GM18867 (cell line): Measurements from ENCODE around the gene CTAGE4.
"Not testable (repeated sequence)": the region's sequence is repeated elsewhere in the genome, so short reads cannot be mapped to it uniquely, and the experiment has no call there.

Experiments
- ATAC-seq: cut with Tn5 transposase; IDR thresholded peaks from one replicate; pipeline ENCODE4 v1.9.1; 2021; ENCODE audit warnings: mild to moderate bottlenecking, moderate library complexity; ENCODE audit not compliant: unreplicated experiment

Gene CTAGE4

GRCh38 chr7:144217200-144217599 lies 33.9 kb downstream of the CTAGE4 start:
- ATAC-seq: not testable (repeated sequence)

- not testable (repeated sequence) for ATAC-seq
Observed at GRCh38 chr7:144218581-144218980, 35.3 kb downstream of the CTAGE4 start.

- peak; percentile 52 for ATAC-seq
Observed at GRCh38 chr7:144219149-144219548, 35.9 kb downstream of the CTAGE4 start.

DNA sequence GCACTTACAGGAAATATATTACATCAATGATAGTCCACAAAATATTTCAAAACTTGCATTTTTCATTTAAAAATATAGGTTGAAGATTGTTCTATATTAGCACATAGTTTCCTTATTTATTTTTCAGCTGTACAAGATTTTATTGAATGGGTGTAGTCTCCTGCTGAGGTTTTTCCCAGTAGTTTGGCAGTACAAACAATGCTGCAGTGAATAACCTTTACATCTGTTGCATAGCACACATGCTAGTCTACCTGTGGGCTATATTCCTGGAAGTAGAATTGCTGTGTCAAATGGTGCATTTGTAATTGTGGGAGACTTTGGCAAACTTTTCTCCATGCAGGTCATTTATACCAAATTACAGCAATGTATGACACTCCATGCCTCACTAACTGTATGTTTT lies 37.3 kb downstream of the CTAGE4 start:
- ATAC-seq: not testable (repeated sequence)

GRCh38 chr7:144223675-144224074 lies 40.4 kb downstream of the CTAGE4 start:
- not testable (repeated sequence) for ATAC-seq

DNA sequence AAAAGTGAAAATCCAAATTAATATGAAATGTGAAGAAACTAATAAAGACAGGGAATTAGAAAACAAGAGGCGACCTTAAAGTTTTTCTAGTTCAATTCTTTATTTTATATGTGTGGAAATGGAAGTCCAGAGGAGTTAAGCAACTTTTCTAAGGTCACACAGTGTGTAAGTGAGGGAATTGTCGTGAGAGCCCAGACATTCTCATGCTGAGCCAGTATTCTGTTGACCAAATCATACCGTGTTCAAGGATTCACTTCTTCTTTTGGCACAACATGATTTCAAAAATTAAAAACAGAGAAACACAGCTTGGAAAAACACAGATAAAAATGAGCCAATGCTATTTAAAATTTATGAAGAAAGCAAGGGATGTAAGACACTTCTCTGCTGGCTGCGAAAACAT lies 43.6 kb downstream of the CTAGE4 start:
- ATAC-seq: not testable (repeated sequence)

DNA sequence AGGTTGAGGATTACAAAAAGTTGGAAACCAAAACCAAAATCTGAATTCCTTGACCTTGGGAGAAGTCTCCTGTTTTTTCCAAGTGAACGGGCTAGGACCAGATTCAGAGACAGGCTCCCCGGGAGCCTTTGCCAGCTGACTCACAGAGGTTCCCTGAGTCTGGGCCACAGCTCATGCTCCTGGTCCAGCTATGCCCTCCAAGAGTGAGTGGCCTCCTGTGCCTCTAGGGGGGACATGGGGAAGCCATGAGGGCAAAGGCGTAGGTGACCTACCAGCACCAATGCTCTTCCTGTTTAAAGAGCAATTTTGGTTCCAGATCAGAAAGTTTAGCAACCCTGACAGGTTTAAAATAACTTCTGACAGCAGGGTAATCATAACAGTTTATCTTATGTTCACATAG lies 45.5 kb downstream of the CTAGE4 start:
- not testable (repeated sequence) for ATAC-seq

GRCh38 chr7:144231027-144231426 lies 47.8 kb downstream of the CTAGE4 start:
- not testable (repeated sequence) for ATAC-seq

DNA sequence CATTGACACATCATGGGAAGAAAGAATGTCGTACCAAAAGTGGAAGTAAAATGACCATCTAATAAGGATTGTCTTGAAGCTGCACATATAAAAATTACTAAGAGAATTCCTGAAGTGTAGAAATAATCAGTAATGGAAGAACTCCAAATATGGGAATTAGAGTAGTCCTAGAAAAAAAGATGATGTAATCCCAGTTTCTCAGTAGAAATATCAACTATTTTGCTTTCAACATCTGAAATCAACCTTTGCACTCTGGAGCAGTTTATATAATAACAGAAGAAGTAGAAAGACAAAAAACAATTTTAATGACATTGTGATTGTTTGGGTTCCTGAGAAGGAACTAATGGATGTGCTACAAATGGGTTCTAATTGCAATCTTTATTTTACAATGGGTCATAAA lies 49.8 kb downstream of the CTAGE4 start:
- not testable (repeated sequence) for ATAC-seq
